K562 (cell line): Measurements from ENCODE around the gene FAM111B. TPM values are rescaled to one million over a fixed set of nuclear protein-coding genes. Genes with fewer than 3 reads are reported as not detected.

Experiments used
- ARID2 ChIP-seq: fragments of 450-650 bp; IDR thresholded peaks from 2 replicates; pipeline ENCODE4 v1.6.1; 2017; ENCODE audit warnings: antibody characterized with exemption, mild to moderate bottlenecking
- CBFB ChIP-seq: sonication (generic); formaldehyde crosslinking; IDR thresholded peaks from 2 replicates; pipeline ENCODE4 v1.4.0; 2020; ENCODE audit warnings: mild to moderate bottlenecking, missing genetic modification reagents
- CREB1 ChIP-seq, 2 experiments: sonication (generic) in 1 of 2; formaldehyde crosslinking in 1 of 2; IDR thresholded peaks; 2 replicates each; pipeline versions ENCODE4 v1.6.1 to v1.8.0; 2012 to 2022; ENCODE audit warnings: inconsistent platforms in 1 of 2, mild to moderate bottlenecking in 1 of 2, missing genetic modification reagents in 1 of 2, moderate library complexity in 1 of 2
- FOXM1 ChIP-seq, 2 experiments: fragments of 450-650 bp in 1 of 2; sonication (generic) in 1 of 2; formaldehyde crosslinking in 1 of 2; IDR thresholded peaks; 2 replicates each; pipeline versions ENCODE4 v1.6.1 to v1.9.0; 2017 to 2022; ENCODE audit warnings: low read depth in 2 of 2, mild to moderate bottlenecking in 2 of 2, missing genetic modification reagents in 1 of 2, moderate library complexity in 1 of 2
- FOXP1 ChIP-seq: sonication (generic); formaldehyde crosslinking; IDR thresholded peaks from 2 replicates; pipeline ENCODE4 v1.8.0; 2022; ENCODE audit warnings: mild to moderate bottlenecking, missing genetic modification reagents
- ILK ChIP-seq: fragments of 450-650 bp; IDR thresholded peaks from 2 replicates; pipeline ENCODE4 v1.6.1; 2016; ENCODE audit warnings: missing genetic modification characterization, low read depth, mild to moderate bottlenecking, missing compliant biosample characterization, moderate library complexity, borderline replicate concordance
- LARP7 ChIP-seq: fragments of 450-650 bp; IDR thresholded peaks from 2 replicates; pipeline ENCODE4 v1.6.1; 2016
- MCM5 ChIP-seq: fragments of 450-650 bp; IDR thresholded peaks from 2 replicates; pipeline ENCODE4 v1.6.1; 2016; ENCODE audit warnings: low read depth
- MNT ChIP-seq, 2 experiments: fragments of 450-650 bp; conservative IDR thresholded peaks; 2 replicates each; pipeline ENCODE4 v1.6.1; 2017; ENCODE audit warnings: mild to moderate bottlenecking in 2 of 2, moderate library complexity in 2 of 2
- POLR2AphosphoS5 ChIP-seq: IDR thresholded peaks from 2 replicates; pipeline ENCODE4 v1.6.1; 2011; ENCODE audit warnings: mild to moderate bottlenecking, low read depth, low read length, moderate library complexity; ENCODE audit not compliant: control insufficient read depth, insufficient read depth
- PTRF ChIP-seq: fragments of 450-650 bp; IDR thresholded peaks from 2 replicates; pipeline ENCODE4 v1.6.1; 2016; ENCODE audit warnings: mild to moderate bottlenecking, missing genetic modification characterization, missing compliant biosample characterization
- RBM25 ChIP-seq: fragments of 200-400 bp; formaldehyde crosslinking; IDR thresholded peaks from 2 replicates; pipeline ENCODE4 v1.6.1; 2018; ENCODE audit warnings: low read length, low read depth, moderate library complexity; ENCODE audit not compliant: severe bottlenecking
- RNF219 ChIP-seq: fragments of 250-450 bp; sonication (Bioruptor Pico); IDR thresholded peaks from 2 replicates; pipeline ENCODE4 v1.5.0; 2022; ENCODE audit warnings: mild to moderate bottlenecking
- SFPQ ChIP-seq: fragments of 200-400 bp; formaldehyde crosslinking; IDR thresholded peaks from 2 replicates; pipeline ENCODE4 v1.6.1; 2017; ENCODE audit warnings: mild to moderate bottlenecking, low read depth, low read length, moderate library complexity
- SIX5 ChIP-seq, 2 experiments: IDR thresholded peaks; 2 replicates each; pipeline ENCODE4 v1.6.1; 2011; ENCODE audit warnings: low read length in 2 of 2, borderline replicate concordance in 1 of 2, low read depth in 1 of 2, mild to moderate bottlenecking in 1 of 2, moderate library complexity in 1 of 2; ENCODE audit not compliant: insufficient read depth in 1 of 2
- SMAD4 ChIP-seq: fragments of 250-450 bp; sonication (Bioruptor Pico); conservative IDR thresholded peaks from 2 replicates; pipeline ENCODE4 v1.8.0; 2021; ENCODE audit warnings: inconsistent platforms, mild to moderate bottlenecking, moderate library complexity
- TEAD4 ChIP-seq, 2 experiments: sonication (generic) in 1 of 2; formaldehyde crosslinking in 1 of 2; IDR thresholded peaks; 2 replicates each; pipeline versions ENCODE4 v1.6.1 to v1.8.0; 2012 to 2022; ENCODE audit warnings: borderline replicate concordance in 1 of 2, inconsistent platforms in 1 of 2, low read length in 1 of 2, mild to moderate bottlenecking in 1 of 2, missing genetic modification reagents in 1 of 2
- ZNF12 ChIP-seq: sonication (generic); formaldehyde crosslinking; IDR thresholded peaks from 2 replicates; pipeline ENCODE4 v1.4.0; 2020; ENCODE audit warnings: mild to moderate bottlenecking, missing genetic modification reagents
- ZNF174 ChIP-seq: fragments of 250-450 bp; sonication (Bioruptor Pico); IDR thresholded peaks from 2 replicates; pipeline ENCODE4 v1.4.0; 2020; ENCODE audit warnings: mild to moderate bottlenecking
- ZNF232 ChIP-seq: sonication (generic); formaldehyde crosslinking; IDR thresholded peaks from 2 replicates; pipeline ENCODE4 v1.8.0; 2022; ENCODE audit warnings: mild to moderate bottlenecking, missing genetic modification reagents
- ZNF431 ChIP-seq: sonication (generic); formaldehyde crosslinking; IDR thresholded peaks from 2 replicates; pipeline ENCODE4 v1.8.0; 2022; ENCODE audit warnings: mild to moderate bottlenecking, missing genetic modification reagents
- ZNF589 ChIP-seq: fragments of 200-800 bp; sonication (Bioruptor generic); IDR thresholded peaks from 2 replicates; pipeline ENCODE4 v1.6.1; 2016; ENCODE audit warnings: low read depth, missing genetic modification characterization, missing compliant biosample characterization
- ZNF717 ChIP-seq: fragments of 250-450 bp; sonication (Bioruptor Pico); IDR thresholded peaks from 2 replicates; pipeline ENCODE4 v1.5.0; 2021
- ZNF79 ChIP-seq: fragments of 250-450 bp; sonication (Bioruptor Pico); IDR thresholded peaks from 2 replicates; pipeline ENCODE4 v1.4.0; 2020; ENCODE audit warnings: low read depth, mild to moderate bottlenecking, moderate library complexity
- polyA plus RNA-seq, 8 experiments: library from polyadenylated mRNA; depleted of rRNA in 4 of 8; stranded (reverse) in 5 of 8; unstranded in 3 of 8; fragments of >200 nt; fragmentation: Nextera tagmentation in 2 of 8; fragmentation: Illumina TruSeq in 1 of 8; extraction: Ambion mirVana in 2 of 8; extraction: Trizol in 1 of 8; gene quantifications; 2 replicates each; pipeline versions ENCODE4 v1.2.1 to v1.2.3, GENCODE V29; 2011 to 2014; ENCODE audit warnings: inconsistent platforms in 1 of 8, missing spikeins in 1 of 8
- total RNA-seq, 7 experiments: library from RNA; depleted of rRNA in 6 of 7; stranded (reverse); fragments of >200 nt in 6 of 7; fragmentation: Illumina TruSeq in 2 of 7; extraction: Trizol in 2 of 7; gene quantifications; 2 replicates each; pipeline versions ENCODE4 v1.2.1 to v1.2.3, GENCODE V29; 2011 to 2021; ENCODE audit warnings: low replicate concordance in 1 of 7

FAM111B gene
- total and polyA plus RNA-seq, 9 of the 15 experiments (the other 6 are each of a cell fraction or from before 2014, with no cell fraction given), result 0.01 to 0.33 (median 0.06) TPM; not detected in 5

- no peak for TF ChIP-seq ZNF12 (CRISPR knock-in tag)
- TF ChIP-seq RNF219 (CRISPR knock-in tag), result no peak
- no peak for TF ChIP-seq ZNF79 (CRISPR knock-in tag)
- TF ChIP-seq SFPQ, result no peak
- TF ChIP-seq MCM5, result no peak
- no peak for TF ChIP-seq SIX5 (IDR thresholded peaks at IDR 0.05; ENCODE audit: borderline replicate concordance in 1 of 2, insufficient read depth in 1 of 2, low read depth in 1 of 2, low read length in 2 of 2)
- TF ChIP-seq ARID2, result no peak
- no peak for TF ChIP-seq POLR2AphosphoS5
- TF ChIP-seq CBFB (CRISPR knock-in tag), result no peak
- no peak for TF ChIP-seq ZNF431 (CRISPR knock-in tag)
- TF ChIP-seq ZNF174, result no peak
- TF ChIP-seq ZNF589 (CRISPR knock-in tag), result no peak
- TF ChIP-seq FOXP1, result no peak
- no peak for TF ChIP-seq ZNF717 (CRISPR knock-in tag)
- TF ChIP-seq LARP7, result no peak
- no peak for TF ChIP-seq SMAD4 (CRISPR knock-in tag)
- no peak for TF ChIP-seq ZNF232
- peak; percentile 85 for TF ChIP-seq TEAD4 (IDR thresholded peaks at IDR 0.05; ENCODE audit: low read length)
- no peak for TF ChIP-seq TEAD4 (CRISPR knock-in tag; IDR thresholded peaks at IDR 0.05; ENCODE audit: borderline replicate concordance)
- no peak for TF ChIP-seq CREB1 (IDR thresholded peaks at IDR 0.05)
- TF ChIP-seq CREB1 (CRISPR knock-in tag; IDR thresholded peaks at IDR 0.05), result no peak
- TF ChIP-seq MNT (conservative IDR thresholded peaks at IDR 0.05), result no peak
- no peak for TF ChIP-seq PTRF
- no peak for TF ChIP-seq RBM25
- TF ChIP-seq FOXM1 (IDR thresholded peaks at IDR 0.05; ENCODE audit: low read depth), result no peak
- no peak for TF ChIP-seq FOXM1 (CRISPR knock-in tag; IDR thresholded peaks at IDR 0.05; ENCODE audit: low read depth)
- TF ChIP-seq ILK (tag), result no peak
Observed at GRCh38 chr11:59154610-59155009, 47.6 kb downstream of the FAM111B start (continued).
